H1 (cell line): ENCODE results near the gene MTF1. TPM values are rescaled to one million over a fixed set of nuclear protein-coding genes. Genes with fewer than 3 reads are reported as not detected.

Experiments
- GABPA ChIP-seq: IDR thresholded peaks from 2 replicates; pipeline ENCODE4 v1.6.1; 2011; ENCODE audit warnings: mild to moderate bottlenecking, low read length, moderate library complexity, borderline replicate concordance; ENCODE audit not compliant: insufficient read depth
- RAD21 ChIP-seq, 2 experiments: IDR thresholded peaks in 1 of 2; conservative IDR thresholded peaks in 1 of 2; 2 replicates each; pipeline ENCODE4 v1.6.1; 2011; ENCODE audit warnings: low read depth in 2 of 2, low read length in 2 of 2, improper control_type of control experiment in 1 of 2, inconsistent platforms in 1 of 2, mild to moderate bottlenecking in 1 of 2, moderate library complexity in 1 of 2
- SUZ12 ChIP-seq: fragments of 200-600 bp; sonication (generic); IDR thresholded peaks from 2 replicates; pipeline ENCODE4 v1.6.1; 2012; ENCODE audit warnings: mild to moderate bottlenecking, inconsistent platforms, low read length, moderate library complexity, mixed read lengths
- TBP ChIP-seq: IDR thresholded peaks from 2 replicates; pipeline ENCODE4 v1.6.1; 2011; ENCODE audit warnings: low read depth, low read length, improper control_type of control experiment
- YY1 ChIP-seq: IDR thresholded peaks from 2 replicates; pipeline ENCODE4 v1.6.1; 2011; ENCODE audit warnings: low read depth, mild to moderate bottlenecking, low read length
- polyA plus RNA-seq, 7 experiments: library from polyadenylated mRNA; depleted of rRNA in 3 of 7; stranded (reverse) in 5 of 7; unstranded in 2 of 7; fragments of >200 nt in 5 of 7; fragments of 200-250 nt in 2 of 7; gene quantifications; 1 replicate in 5 of 7; 2 replicates in 1 of 7; 4 replicates in 1 of 7; pipeline versions ENCODE4 v1.2.1 to v1.2.3, GENCODE V29; 2011 to 2013; ENCODE audit warnings: missing spikeins in 2 of 7, mixed read lengths in 2 of 7
- total RNA-seq: library from RNA; stranded (reverse); fragmentation: NEBNext Ultra II Directional; extraction: Animal tissue kit (Norgen Biotek cat#: 25700); gene quantifications from 2 replicates; pipeline ENCODE4 v1.2.1, GENCODE V29; 2021
- TF ChIP-seq, protein P1 (sequence below): fragments of 300-600 bp; sonication (generic); IDR thresholded peaks from 2 replicates; pipeline ENCODE4 v1.7.1; 2012; ENCODE audit warnings: low read length, moderate library complexity, mild to moderate bottlenecking, inconsistent platforms; ENCODE audit not compliant: insufficient replicate concordance
- TF ChIP-seq, protein P2 (sequence below): IDR thresholded peaks from 2 replicates; pipeline ENCODE4 v1.6.1; 2012; ENCODE audit warnings: inconsistent platforms

The MTF1 gene
- total and polyA plus RNA-seq, 2 of the 8 experiments (the other 6 are each of a cell fraction or from before 2014, with no cell fraction given): 4.0 to 15.5 TPM

GRCh38 chr1:37795340-37796125 lies 63.9 kb downstream of the MTF1 start (continued):
- TF ChIP-seq, protein P1, sequence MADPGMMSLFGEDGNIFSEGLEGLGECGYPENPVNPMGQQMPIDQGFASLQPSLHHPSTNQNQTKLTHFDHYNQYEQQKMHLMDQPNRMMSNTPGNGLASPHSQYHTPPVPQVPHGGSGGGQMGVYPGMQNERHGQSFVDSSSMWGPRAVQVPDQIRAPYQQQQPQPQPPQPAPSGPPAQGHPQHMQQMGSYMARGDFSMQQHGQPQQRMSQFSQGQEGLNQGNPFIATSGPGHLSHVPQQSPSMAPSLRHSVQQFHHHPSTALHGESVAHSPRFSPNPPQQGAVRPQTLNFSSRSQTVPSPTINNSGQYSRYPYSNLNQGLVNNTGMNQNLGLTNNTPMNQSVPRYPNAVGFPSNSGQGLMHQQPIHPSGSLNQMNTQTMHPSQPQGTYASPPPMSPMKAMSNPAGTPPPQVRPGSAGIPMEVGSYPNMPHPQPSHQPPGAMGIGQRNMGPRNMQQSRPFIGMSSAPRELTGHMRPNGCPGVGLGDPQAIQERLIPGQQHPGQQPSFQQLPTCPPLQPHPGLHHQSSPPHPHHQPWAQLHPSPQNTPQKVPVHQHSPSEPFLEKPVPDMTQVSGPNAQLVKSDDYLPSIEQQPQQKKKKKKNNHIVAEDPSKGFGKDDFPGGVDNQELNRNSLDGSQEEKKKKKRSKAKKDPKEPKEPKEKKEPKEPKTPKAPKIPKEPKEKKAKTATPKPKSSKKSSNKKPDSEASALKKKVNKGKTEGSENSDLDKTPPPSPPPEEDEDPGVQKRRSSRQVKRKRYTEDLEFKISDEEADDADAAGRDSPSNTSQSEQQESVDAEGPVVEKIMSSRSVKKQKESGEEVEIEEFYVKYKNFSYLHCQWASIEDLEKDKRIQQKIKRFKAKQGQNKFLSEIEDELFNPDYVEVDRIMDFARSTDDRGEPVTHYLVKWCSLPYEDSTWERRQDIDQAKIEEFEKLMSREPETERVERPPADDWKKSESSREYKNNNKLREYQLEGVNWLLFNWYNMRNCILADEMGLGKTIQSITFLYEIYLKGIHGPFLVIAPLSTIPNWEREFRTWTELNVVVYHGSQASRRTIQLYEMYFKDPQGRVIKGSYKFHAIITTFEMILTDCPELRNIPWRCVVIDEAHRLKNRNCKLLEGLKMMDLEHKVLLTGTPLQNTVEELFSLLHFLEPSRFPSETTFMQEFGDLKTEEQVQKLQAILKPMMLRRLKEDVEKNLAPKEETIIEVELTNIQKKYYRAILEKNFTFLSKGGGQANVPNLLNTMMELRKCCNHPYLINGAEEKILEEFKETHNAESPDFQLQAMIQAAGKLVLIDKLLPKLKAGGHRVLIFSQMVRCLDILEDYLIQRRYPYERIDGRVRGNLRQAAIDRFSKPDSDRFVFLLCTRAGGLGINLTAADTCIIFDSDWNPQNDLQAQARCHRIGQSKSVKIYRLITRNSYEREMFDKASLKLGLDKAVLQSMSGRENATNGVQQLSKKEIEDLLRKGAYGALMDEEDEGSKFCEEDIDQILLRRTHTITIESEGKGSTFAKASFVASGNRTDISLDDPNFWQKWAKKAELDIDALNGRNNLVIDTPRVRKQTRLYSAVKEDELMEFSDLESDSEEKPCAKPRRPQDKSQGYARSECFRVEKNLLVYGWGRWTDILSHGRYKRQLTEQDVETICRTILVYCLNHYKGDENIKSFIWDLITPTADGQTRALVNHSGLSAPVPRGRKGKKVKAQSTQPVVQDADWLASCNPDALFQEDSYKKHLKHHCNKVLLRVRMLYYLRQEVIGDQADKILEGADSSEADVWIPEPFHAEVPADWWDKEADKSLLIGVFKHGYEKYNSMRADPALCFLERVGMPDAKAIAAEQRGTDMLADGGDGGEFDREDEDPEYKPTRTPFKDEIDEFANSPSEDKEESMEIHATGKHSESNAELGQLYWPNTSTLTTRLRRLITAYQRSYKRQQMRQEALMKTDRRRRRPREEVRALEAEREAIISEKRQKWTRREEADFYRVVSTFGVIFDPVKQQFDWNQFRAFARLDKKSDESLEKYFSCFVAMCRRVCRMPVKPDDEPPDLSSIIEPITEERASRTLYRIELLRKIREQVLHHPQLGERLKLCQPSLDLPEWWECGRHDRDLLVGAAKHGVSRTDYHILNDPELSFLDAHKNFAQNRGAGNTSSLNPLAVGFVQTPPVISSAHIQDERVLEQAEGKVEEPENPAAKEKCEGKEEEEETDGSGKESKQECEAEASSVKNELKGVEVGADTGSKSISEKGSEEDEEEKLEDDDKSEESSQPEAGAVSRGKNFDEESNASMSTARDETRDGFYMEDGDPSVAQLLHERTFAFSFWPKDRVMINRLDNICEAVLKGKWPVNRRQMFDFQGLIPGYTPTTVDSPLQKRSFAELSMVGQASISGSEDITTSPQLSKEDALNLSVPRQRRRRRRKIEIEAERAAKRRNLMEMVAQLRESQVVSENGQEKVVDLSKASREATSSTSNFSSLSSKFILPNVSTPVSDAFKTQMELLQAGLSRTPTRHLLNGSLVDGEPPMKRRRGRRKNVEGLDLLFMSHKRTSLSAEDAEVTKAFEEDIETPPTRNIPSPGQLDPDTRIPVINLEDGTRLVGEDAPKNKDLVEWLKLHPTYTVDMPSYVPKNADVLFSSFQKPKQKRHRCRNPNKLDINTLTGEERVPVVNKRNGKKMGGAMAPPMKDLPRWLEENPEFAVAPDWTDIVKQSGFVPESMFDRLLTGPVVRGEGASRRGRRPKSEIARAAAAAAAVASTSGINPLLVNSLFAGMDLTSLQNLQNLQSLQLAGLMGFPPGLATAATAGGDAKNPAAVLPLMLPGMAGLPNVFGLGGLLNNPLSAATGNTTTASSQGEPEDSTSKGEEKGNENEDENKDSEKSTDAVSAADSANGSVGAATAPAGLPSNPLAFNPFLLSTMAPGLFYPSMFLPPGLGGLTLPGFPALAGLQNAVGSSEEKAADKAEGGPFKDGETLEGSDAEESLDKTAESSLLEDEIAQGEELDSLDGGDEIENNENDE: no peak
- TF ChIP-seq, protein P2, sequence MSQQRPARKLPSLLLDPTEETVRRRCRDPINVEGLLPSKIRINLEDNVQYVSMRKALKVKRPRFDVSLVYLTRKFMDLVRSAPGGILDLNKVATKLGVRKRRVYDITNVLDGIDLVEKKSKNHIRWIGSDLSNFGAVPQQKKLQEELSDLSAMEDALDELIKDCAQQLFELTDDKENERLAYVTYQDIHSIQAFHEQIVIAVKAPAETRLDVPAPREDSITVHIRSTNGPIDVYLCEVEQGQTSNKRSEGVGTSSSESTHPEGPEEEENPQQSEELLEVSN: peak; percentile 60
- TF ChIP-seq RAD21 (IDR thresholded peaks at IDR 0.05 in 1 of 2, conservative IDR thresholded peaks at IDR 0.05 in 1 of 2; ENCODE audit: low read depth in 2 of 2, low read length in 2 of 2) (peak in 1 of 2 experiments; percentile 30; a peak in 1 of 4 replicates), TBP (0 out of 2 replicates have a peak, but pooled peaks have one; percentile 28), SUZ12 (no peak), GABPA (peak; percentile 82; the same call in 1 of the 2 replicates), YY1 (peak; percentile 59; the same call in 1 of the 2 replicates)
